ENCODE measurements around the gene SORCS1. TPM values are rescaled to one million over a fixed set of nuclear protein-coding genes. Genes with fewer than 3 reads are reported as not detected.

SORCS1 gene
- total and polyA plus RNA-seq, 2 of the 8 experiments (the other 6 are each of a cell fraction or from before 2014, with no cell fraction given), result 4.1 to 4.6 TPM

DNA sequence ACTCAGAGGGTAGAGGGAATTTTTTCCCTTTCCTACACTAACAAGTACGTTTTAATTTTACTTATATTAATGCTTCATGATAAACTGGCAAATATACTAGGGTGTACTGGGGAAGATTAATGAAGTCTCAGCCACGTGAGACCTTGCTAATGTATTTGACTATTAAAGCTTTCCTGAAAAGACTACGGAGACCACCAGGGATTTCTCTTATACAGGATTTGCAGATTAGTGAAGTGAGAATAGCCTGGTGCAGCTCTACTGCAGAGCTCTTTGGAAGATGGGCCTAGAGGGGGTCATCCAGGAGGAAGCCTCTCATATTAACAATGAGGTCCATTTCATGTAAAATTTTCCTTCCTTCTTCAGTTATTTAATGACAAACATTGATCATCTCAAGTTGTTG is 379.0 kb downstream of the SORCS1 start:
- ChIA-PET POLR2A (ENCODE audit: partially characterized antibody) (no interaction called here), CTCF (ENCODE audit: partially characterized antibody) (interaction anchor here (1.2 to 1.6 kb wide), 2 partner anchors 9 to 377 kb away, joined by 3 to 4 read pairs; no protein-coding TSS in a partner anchor)
- Histone ChIP-seq H2AK5ac (ENCODE audit: low read depth, low read length) (no peak overlapping the region), H2BK12ac (ENCODE audit: low read depth, low read length) (no peak overlapping the region), H3K23ac (ENCODE audit: insufficient read length) (no peak overlapping the region), H3K4me3 (ENCODE audit: extremely low read depth in 1 of 4, insufficient read depth in 2 of 4, low read depth in 3 of 4, low read length in 4 of 4) (no peak overlapping the region), H2BK120ac (replicated peaks; ENCODE audit: low read depth, low read length) (no peak overlapping the region), H3K4me2 (ENCODE audit: insufficient read depth in 1 of 2, low read depth in 2 of 2, low read length in 2 of 2) (no peak overlapping the region), H4K5ac (ENCODE audit: insufficient read length, low read depth, low read length) (no peak overlapping the region), H2BK20ac (ENCODE audit: low read length) (no peak overlapping the region), H3K79me2 (ENCODE audit: control insufficient read depth in 1 of 2, insufficient read depth in 2 of 2, low read length in 2 of 2) (no peaks in the 10 kb centered on the region), H3K36me3 (ENCODE audit: control insufficient read depth in 2 of 4, insufficient read depth in 4 of 4, low read length in 3 of 4) (no peaks in the 10 kb centered on the region), H3K56ac (replicated peaks; ENCODE audit: insufficient read length, low read depth, low read length) (no peak overlapping the region), H4K91ac (replicated peaks; ENCODE audit: insufficient read length, low read length) (no peak overlapping the region), H3K18ac (ENCODE audit: extremely low read depth, low read length) (no peak overlapping the region), H3K9me3 (ENCODE audit: insufficient read depth in 2 of 2, low read depth in 1 of 2, low read length in 1 of 2) (peaks cover 0 to 2% of the 10 kb centered on the region in 2 experiments; a peak in 1 of 4 replicates), H3K4ac (replicated peaks; ENCODE audit: insufficient read length, low read depth, low read length) (no peak overlapping the region), H3K79me1 (ENCODE audit: low read depth, low read length) (no peaks in the 10 kb centered on the region), H2BK15ac (ENCODE audit: low read length) (no peak overlapping the region), H3K27me3 (replicated peaks in 1 of 4; ENCODE audit: control insufficient read depth in 3 of 4, extremely low read depth in 1 of 4, insufficient read depth in 3 of 4, low read length in 3 of 4) (no peaks in the 10 kb centered on the region), H4K8ac (ENCODE audit: extremely low read depth, insufficient read depth, low read length) (no peak overlapping the region), H3K14ac (ENCODE audit: insufficient read length) (no peak overlapping the region), H3K4me1 (replicated peaks in 1 of 4; ENCODE audit: control insufficient read depth in 3 of 4, insufficient read depth in 4 of 4, low read length in 3 of 4) (peaks cover 0 to 5% (median under 1%) of the 10 kb centered on the region in 4 experiments; a peak in 3 of 7 replicates), H2BK5ac (ENCODE audit: low read depth, low read length) (no peak overlapping the region), H3K27ac (ENCODE audit: low read depth, low read length) (no peak overlapping the region), H3K23me2 (ENCODE audit: low read depth, low read length) (no peaks in the 10 kb centered on the region), H3K9ac (replicated peaks in 1 of 4; ENCODE audit: extremely low read depth in 1 of 4, low read depth in 3 of 4, low read length in 3 of 4) (no peak overlapping the region), H4K20me1 (replicated peaks in 1 of 2; ENCODE audit: control insufficient read depth in 1 of 2, insufficient read depth in 2 of 2, low read length in 2 of 2) (no peaks in the 10 kb centered on the region), H2AFZ (ENCODE audit: low read length) (no peak overlapping the region)
- FAIRE-seq (no peak), DNase-seq (ENCODE audit: low read depth in 1 of 2, low spot score in 2 of 2) (no peak)
- 76% methylated on average over 3 of the region's 3 CpGs; no CpG with 5 or more reads in 1 of the 2 experiments for WGBS, 2 experiments (ENCODE audit: extremely low coverage in 1 of 2, insufficient coverage in 1 of 2, insufficient read length in 1 of 2, insufficient replicate concordance in 2 of 2, low coverage in 1 of 2, low lambda C conversion rate in 2 of 2, missing lambda C conversion rate in 1 of 2)
- TF ChIP-seq HDAC2 (IDR thresholded peaks at IDR 0.05; ENCODE audit: borderline replicate concordance in 1 of 2, low read depth in 2 of 2, low read length in 2 of 2), result no peak
- TF ChIP-seq SAP30 (IDR thresholded peaks at IDR 0.05; ENCODE audit: insufficient read depth, insufficient replicate concordance, low read length), result no peak
- no peak for TF ChIP-seq SIN3A (conservative IDR thresholded peaks at IDR 0.05 in 1 of 2, IDR thresholded peaks at IDR 0.05 in 1 of 2; ENCODE audit: low read depth in 1 of 2, low read length in 2 of 2)
